K562 (cell line): ENCODE data around the gene CHAC1. TPM values are rescaled to one million over a fixed set of nuclear protein-coding genes. Genes with fewer than 3 reads are reported as not detected.
A peak's percentile ranks its signal among the peaks of the same experiment; 100 is the strongest.

ENCODE experiments used
- CCNT2 ChIP-seq: IDR thresholded peaks from 2 replicates; pipeline ENCODE4 v1.6.1; 2011; ENCODE audit warnings: borderline replicate concordance, low read depth, mild to moderate bottlenecking, moderate library complexity, mixed read lengths, low read length; ENCODE audit not compliant: insufficient read length; ENCODE audit errors: extremely low read depth
- FOS ChIP-seq: IDR thresholded peaks from 3 replicates; pipeline ENCODE4 v1.6.1; 2011; ENCODE audit not compliant: insufficient read length; ENCODE audit errors: extremely low read depth
- FOXJ3 ChIP-seq: sonication (generic); formaldehyde crosslinking; IDR thresholded peaks from 2 replicates; pipeline ENCODE4 v1.4.0; 2020; ENCODE audit warnings: mild to moderate bottlenecking, missing genetic modification reagents
- GATA2 ChIP-seq: sonication (generic); formaldehyde crosslinking; IDR thresholded peaks from 2 replicates; pipeline ENCODE4 v1.4.0; 2020; ENCODE audit warnings: mild to moderate bottlenecking, missing genetic modification reagents
- KAT7 ChIP-seq: sonication (generic); formaldehyde crosslinking; IDR thresholded peaks from 2 replicates; pipeline ENCODE4 v1.8.0; 2022; ENCODE audit warnings: missing genetic modification reagents, mild to moderate bottlenecking, borderline replicate concordance
- NFATC3 ChIP-seq: fragments of 450-650 bp; IDR thresholded peaks from 2 replicates; pipeline ENCODE4 v1.6.1; 2017; ENCODE audit warnings: mild to moderate bottlenecking
- RBBP5 ChIP-seq: fragments of 200-600 bp; sonication (generic); IDR thresholded peaks from 2 replicates; pipeline ENCODE4 v1.6.1; 2012; ENCODE audit warnings: borderline replicate concordance, mild to moderate bottlenecking, low read length, control low read depth, inconsistent platforms; ENCODE audit not compliant: insufficient read depth, poor library complexity, severe bottlenecking
- RBM14 ChIP-seq: fragments of 200-400 bp; formaldehyde crosslinking; IDR thresholded peaks from 2 replicates; pipeline ENCODE4 v1.6.1; 2018; ENCODE audit warnings: low read depth, mild to moderate bottlenecking, low read length, moderate library complexity, borderline replicate concordance; ENCODE audit not compliant: insufficient read depth
- WHSC1 ChIP-seq: IDR thresholded peaks from one replicate; pipeline ENCODE4 v1.6.1; 2012; ENCODE audit warnings: low read length, control low read depth, inconsistent platforms
- ZFX ChIP-seq: sonication (generic); formaldehyde crosslinking; IDR thresholded peaks from 2 replicates; pipeline ENCODE4 v1.8.0; 2022; ENCODE audit warnings: mild to moderate bottlenecking, missing genetic modification reagents, moderate library complexity
- ZNF217 ChIP-seq: sonication (generic); formaldehyde crosslinking; IDR thresholded peaks from 2 replicates; pipeline ENCODE4 v1.8.0; 2022; ENCODE audit warnings: mild to moderate bottlenecking, missing genetic modification reagents
- ZNF263 ChIP-seq: sonication (generic); formaldehyde crosslinking; IDR thresholded peaks from 2 replicates; pipeline ENCODE4 v1.8.0; 2022; ENCODE audit warnings: mild to moderate bottlenecking, missing genetic modification reagents, borderline replicate concordance
- ZNF77 ChIP-seq: fragments of 250-450 bp; sonication (Bioruptor Pico); IDR thresholded peaks from 2 replicates; pipeline ENCODE4 v1.5.0; 2020
- ZZZ3 ChIP-seq: fragments of 450-650 bp; IDR thresholded peaks from 2 replicates; pipeline ENCODE4 v1.6.1; 2016; ENCODE audit warnings: antibody characterized with exemption, mild to moderate bottlenecking, moderate library complexity
- polyA plus RNA-seq, 8 experiments: library from polyadenylated mRNA; depleted of rRNA in 4 of 8; stranded (reverse) in 5 of 8; unstranded in 3 of 8; fragments of >200 nt; fragmentation: Nextera tagmentation in 2 of 8; fragmentation: Illumina TruSeq in 1 of 8; extraction: Ambion mirVana in 2 of 8; extraction: Trizol in 1 of 8; gene quantifications; 2 replicates each; pipeline versions ENCODE4 v1.2.1 to v1.2.3, GENCODE V29; 2011 to 2014; ENCODE audit warnings: inconsistent platforms in 1 of 8, missing spikeins in 1 of 8
- total RNA-seq, 7 experiments: library from RNA; depleted of rRNA in 6 of 7; stranded (reverse); fragments of >200 nt in 6 of 7; fragmentation: Illumina TruSeq in 2 of 7; extraction: Trizol in 2 of 7; gene quantifications; 2 replicates each; pipeline versions ENCODE4 v1.2.1 to v1.2.3, GENCODE V29; 2011 to 2021; ENCODE audit warnings: low replicate concordance in 1 of 7
- TF ChIP-seq, protein P1 (sequence below): fragments of 450-650 bp; IDR thresholded peaks from 2 replicates; pipeline ENCODE4 v1.6.1; 2016; ENCODE audit warnings: mild to moderate bottlenecking, moderate library complexity
- TF ChIP-seq, protein P2 (sequence below): sonication (generic); formaldehyde crosslinking; IDR thresholded peaks from 2 replicates; pipeline ENCODE4 v1.8.0; 2022; ENCODE audit warnings: missing genetic modification reagents, mild to moderate bottlenecking, moderate library complexity, borderline replicate concordance

CHAC1 gene
- total and polyA plus RNA-seq, 9 of the 15 experiments (the other 6 are each of a cell fraction or from before 2014, with no cell fraction given) = 0.47 to 39.0 (median 7.5) TPM

DNA sequence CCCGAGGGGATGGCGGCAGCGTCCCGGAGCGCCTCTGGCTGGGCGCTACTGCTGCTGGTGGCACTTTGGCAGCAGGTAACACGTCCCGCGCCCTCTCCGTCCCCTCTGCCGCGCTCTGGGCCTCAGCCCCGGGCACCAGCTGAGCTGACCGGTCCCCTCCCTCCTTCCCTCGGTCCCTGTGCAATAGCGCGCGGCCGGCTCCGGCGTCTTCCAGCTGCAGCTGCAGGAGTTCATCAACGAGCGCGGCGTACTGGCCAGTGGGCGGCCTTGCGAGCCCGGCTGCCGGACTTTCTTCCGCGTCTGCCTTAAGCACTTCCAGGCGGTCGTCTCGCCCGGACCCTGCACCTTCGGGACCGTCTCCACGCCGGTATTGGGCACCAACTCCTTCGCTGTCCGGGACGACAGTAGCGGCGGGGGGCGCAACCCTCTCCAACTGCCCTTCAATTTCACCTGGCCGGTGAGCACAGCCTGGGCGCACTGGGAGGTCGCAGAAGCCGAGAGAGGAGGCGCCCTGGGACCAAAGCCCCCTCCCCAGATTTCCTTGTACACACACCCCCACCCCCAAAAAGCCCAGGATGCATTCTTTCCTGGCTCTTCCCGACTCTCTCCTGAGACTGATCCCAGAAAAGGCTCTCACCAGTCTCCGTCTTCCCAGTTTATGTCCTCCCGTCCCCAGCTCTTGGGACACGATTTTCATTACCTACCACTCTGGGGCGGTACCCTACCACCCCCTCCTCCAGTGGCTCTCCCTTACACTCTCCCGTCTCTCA, 23.4 kb upstream of the CHAC1 start (continued):
- TF ChIP-seq CCNT2 (peak; percentile 51), NFATC3 (no peak), FOS (no peak), ZFX (CRISPR knock-in tag) (peak; percentile 55), ZNF217 (CRISPR knock-in tag) (no peak), ZNF77 (CRISPR knock-in tag) (no peak), ZZZ3 (no peak), FOXJ3 (CRISPR knock-in tag) (no peak), RBM14 (no peak), RBBP5 (peak; percentile 40), KAT7 (CRISPR knock-in tag) (0 out of 2 replicates have a peak, but pooled peaks have one; percentile 35), ZNF263 (peak; percentile 85), GATA2 (CRISPR knock-in tag) (no peak), WHSC1 (no peak)
- TF ChIP-seq, protein P1, sequence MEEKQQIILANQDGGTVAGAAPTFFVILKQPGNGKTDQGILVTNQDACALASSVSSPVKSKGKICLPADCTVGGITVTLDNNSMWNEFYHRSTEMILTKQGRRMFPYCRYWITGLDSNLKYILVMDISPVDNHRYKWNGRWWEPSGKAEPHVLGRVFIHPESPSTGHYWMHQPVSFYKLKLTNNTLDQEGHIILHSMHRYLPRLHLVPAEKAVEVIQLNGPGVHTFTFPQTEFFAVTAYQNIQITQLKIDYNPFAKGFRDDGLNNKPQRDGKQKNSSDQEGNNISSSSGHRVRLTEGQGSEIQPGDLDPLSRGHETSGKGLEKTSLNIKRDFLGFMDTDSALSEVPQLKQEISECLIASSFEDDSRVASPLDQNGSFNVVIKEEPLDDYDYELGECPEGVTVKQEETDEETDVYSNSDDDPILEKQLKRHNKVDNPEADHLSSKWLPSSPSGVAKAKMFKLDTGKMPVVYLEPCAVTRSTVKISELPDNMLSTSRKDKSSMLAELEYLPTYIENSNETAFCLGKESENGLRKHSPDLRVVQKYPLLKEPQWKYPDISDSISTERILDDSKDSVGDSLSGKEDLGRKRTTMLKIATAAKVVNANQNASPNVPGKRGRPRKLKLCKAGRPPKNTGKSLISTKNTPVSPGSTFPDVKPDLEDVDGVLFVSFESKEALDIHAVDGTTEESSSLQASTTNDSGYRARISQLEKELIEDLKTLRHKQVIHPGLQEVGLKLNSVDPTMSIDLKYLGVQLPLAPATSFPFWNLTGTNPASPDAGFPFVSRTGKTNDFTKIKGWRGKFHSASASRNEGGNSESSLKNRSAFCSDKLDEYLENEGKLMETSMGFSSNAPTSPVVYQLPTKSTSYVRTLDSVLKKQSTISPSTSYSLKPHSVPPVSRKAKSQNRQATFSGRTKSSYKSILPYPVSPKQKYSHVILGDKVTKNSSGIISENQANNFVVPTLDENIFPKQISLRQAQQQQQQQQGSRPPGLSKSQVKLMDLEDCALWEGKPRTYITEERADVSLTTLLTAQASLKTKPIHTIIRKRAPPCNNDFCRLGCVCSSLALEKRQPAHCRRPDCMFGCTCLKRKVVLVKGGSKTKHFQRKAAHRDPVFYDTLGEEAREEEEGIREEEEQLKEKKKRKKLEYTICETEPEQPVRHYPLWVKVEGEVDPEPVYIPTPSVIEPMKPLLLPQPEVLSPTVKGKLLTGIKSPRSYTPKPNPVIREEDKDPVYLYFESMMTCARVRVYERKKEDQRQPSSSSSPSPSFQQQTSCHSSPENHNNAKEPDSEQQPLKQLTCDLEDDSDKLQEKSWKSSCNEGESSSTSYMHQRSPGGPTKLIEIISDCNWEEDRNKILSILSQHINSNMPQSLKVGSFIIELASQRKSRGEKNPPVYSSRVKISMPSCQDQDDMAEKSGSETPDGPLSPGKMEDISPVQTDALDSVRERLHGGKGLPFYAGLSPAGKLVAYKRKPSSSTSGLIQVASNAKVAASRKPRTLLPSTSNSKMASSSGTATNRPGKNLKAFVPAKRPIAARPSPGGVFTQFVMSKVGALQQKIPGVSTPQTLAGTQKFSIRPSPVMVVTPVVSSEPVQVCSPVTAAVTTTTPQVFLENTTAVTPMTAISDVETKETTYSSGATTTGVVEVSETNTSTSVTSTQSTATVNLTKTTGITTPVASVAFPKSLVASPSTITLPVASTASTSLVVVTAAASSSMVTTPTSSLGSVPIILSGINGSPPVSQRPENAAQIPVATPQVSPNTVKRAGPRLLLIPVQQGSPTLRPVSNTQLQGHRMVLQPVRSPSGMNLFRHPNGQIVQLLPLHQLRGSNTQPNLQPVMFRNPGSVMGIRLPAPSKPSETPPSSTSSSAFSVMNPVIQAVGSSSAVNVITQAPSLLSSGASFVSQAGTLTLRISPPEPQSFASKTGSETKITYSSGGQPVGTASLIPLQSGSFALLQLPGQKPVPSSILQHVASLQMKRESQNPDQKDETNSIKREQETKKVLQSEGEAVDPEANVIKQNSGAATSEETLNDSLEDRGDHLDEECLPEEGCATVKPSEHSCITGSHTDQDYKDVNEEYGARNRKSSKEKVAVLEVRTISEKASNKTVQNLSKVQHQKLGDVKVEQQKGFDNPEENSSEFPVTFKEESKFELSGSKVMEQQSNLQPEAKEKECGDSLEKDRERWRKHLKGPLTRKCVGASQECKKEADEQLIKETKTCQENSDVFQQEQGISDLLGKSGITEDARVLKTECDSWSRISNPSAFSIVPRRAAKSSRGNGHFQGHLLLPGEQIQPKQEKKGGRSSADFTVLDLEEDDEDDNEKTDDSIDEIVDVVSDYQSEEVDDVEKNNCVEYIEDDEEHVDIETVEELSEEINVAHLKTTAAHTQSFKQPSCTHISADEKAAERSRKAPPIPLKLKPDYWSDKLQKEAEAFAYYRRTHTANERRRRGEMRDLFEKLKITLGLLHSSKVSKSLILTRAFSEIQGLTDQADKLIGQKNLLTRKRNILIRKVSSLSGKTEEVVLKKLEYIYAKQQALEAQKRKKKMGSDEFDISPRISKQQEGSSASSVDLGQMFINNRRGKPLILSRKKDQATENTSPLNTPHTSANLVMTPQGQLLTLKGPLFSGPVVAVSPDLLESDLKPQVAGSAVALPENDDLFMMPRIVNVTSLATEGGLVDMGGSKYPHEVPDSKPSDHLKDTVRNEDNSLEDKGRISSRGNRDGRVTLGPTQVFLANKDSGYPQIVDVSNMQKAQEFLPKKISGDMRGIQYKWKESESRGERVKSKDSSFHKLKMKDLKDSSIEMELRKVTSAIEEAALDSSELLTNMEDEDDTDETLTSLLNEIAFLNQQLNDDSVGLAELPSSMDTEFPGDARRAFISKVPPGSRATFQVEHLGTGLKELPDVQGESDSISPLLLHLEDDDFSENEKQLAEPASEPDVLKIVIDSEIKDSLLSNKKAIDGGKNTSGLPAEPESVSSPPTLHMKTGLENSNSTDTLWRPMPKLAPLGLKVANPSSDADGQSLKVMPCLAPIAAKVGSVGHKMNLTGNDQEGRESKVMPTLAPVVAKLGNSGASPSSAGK = no peak
- TF ChIP-seq, protein P2, sequence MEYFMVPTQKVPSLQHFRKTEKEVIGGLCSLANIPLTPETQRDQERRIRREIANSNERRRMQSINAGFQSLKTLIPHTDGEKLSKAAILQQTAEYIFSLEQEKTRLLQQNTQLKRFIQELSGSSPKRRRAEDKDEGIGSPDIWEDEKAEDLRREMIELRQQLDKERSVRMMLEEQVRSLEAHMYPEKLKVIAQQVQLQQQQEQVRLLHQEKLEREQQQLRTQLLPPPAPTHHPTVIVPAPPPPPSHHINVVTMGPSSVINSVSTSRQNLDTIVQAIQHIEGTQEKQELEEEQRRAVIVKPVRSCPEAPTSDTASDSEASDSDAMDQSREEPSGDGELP (CRISPR knock-in tag) = peak; percentile 88
